HG03159 (cell line): ENCODE results near the gene ATG4B.
"Not testable (repeated sequence)": the region's sequence is repeated elsewhere in the genome, so short reads cannot be mapped to it uniquely, and the experiment has no call there.

Experiments used
- ATAC-seq: cut with Tn5 transposase; IDR thresholded peaks from one replicate; pipeline ENCODE4 v1.9.1; 2021; ENCODE audit warnings: mild to moderate bottlenecking, moderate library complexity; ENCODE audit not compliant: unreplicated experiment

The ATG4B gene

GRCh38 chr2:241660593-241661213 is 23.2 kb downstream of the ATG4B start:
- no peak for ATAC-seq

- not testable (repeated sequence) for ATAC-seq
Measured at GRCh38 chr2:241662731-241663130, 25.2 kb downstream of the ATG4B start.

GRCh38 chr2:241665731-241666440 is 28.4 kb downstream of the ATG4B start:
- ATAC-seq: no peak

GRCh38 chr2:241666627-241667400 is 29.3 kb downstream of the ATG4B start:
- ATAC-seq: no peak

GRCh38 chr2:241668354-241668753 is 30.9 kb downstream of the ATG4B start:
- no peak for ATAC-seq

- no peak for ATAC-seq
Measured at GRCh38 chr2:241668839-241669238, 31.3 kb downstream of the ATG4B start.

GRCh38 chr2:241670333-241671110 is 33.0 kb downstream of the ATG4B start:
- ATAC-seq: no peak

- ATAC-seq: no peak
Measured at GRCh38 chr2:241671457-241672240, 34.2 kb downstream of the ATG4B start.

- no peak for ATAC-seq
Measured at GRCh38 chr2:241672243-241673188, 35.0 kb downstream of the ATG4B start.

GRCh38 chr2:241673189-241673663 is 35.7 kb downstream of the ATG4B start:
- ATAC-seq: no peak

GRCh38 chr2:241673797-241674725 is 36.6 kb downstream of the ATG4B start:
- ATAC-seq: no peak

- ATAC-seq: no peak
Measured at GRCh38 chr2:241675885-241676284, 38.4 kb downstream of the ATG4B start.

GRCh38 chr2:241676665-241677064 is 39.2 kb downstream of the ATG4B start:
- ATAC-seq: no peak

GRCh38 chr2:241677392-241677791 is 39.9 kb downstream of the ATG4B start:
- ATAC-seq: no peak

GRCh38 chr2:241678307-241678706 is 40.8 kb downstream of the ATG4B start:
- ATAC-seq: no peak

GRCh38 chr2:241678784-241679540 is 41.5 kb downstream of the ATG4B start:
- ATAC-seq: no peak

GRCh38 chr2:241680044-241680443 is 42.6 kb downstream of the ATG4B start:
- no peak for ATAC-seq
